HG02852 (cell line): ENCODE results near the gene PPIL1.

ENCODE experiments used
- ATAC-seq: cut with Tn5 transposase; IDR thresholded peaks from one replicate; pipeline ENCODE4 v1.9.1; 2021; ENCODE audit warnings: mild to moderate bottlenecking, moderate library complexity; ENCODE audit not compliant: unreplicated experiment

The PPIL1 gene

DNA sequence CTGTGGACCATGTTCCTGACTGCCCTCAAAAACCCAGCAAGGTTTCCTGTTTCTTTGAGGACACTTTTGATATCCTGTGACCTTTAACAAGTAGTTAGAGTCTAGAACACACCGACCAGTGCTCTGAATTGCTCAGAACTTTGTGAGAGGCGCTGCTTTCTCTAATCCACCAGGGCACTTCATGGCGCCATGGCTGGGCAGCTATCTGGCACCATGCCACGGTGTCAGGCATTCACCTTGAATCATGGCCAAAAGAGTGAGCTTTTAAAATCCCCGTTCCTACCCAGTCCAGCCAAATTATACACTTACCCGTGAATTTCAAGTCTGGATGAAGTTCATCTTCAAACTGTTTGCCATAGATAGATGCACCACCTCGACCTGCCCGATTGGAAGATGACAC is 18.3 kb downstream of the PPIL1 start:
- ATAC-seq = no peak

DNA sequence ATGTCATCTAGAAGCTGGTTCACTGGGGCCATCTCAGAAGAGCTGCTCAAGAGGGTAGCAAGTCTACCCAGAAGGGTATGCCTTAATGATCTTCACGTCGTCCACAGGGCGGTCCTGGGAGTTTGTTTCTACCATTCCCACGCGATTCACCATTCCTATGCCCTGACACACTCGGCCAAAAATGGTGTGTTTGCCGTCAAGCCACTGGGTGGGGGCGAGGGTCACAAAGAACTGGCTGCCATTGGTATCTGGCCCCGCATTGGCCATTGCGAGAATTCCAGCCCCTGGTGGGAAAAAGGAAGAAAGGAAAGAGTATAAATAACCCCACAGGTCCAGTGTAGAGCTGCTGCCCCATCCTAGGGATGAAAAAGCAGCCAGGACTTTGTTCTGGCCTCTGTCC is 18.9 kb downstream of the PPIL1 start:
- no peak for ATAC-seq

DNA sequence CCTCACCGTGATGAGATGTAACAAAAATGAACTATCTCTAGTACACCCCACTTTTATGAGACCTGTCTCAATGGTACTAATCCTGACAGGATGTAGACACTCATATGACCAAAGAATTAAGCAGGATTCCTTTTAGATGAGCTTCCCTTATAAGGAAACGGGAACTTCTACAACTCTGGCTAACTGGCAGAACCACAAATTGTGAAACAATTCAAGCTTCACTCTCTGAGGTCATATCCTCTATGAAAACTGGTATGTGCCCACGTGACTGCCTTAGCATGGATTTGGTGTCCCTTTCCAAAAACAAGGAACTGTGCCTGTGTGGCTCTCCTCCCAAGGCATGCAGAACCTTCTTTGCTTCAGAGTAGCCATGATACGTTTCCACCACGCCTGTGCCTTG is 21.3 kb downstream of the PPIL1 start:
- ATAC-seq = no peak

DNA sequence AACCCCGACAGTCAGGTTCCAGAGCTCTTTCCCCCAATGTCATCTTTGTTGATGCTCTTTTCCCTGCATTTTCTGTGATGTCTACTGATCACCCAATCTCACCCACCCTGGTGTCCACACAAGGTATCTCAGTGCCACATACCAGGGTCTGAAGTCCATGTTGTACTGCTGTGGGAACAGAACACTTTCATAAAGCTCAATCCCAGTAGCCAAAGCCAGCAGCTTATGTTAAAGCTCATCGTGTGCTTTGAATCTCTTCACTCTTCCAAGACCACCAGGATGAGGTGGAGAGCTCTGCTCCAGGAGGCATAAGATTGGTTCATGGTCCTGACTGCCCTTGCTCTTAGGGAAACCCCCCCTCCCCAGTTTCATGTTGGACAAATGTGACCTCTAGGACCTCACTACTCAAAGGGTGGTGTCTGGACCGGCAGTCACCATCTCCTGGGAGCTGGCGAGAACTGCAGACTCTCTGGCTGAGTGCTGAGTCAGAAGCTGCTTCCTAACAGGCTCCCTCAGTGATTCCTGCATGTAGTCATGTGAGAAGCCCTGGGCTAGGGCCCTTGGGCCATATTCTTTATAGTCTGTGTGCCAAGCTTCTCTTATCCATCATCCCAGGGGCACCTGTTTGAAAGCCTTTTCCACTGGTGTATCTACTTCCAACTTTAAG is 22.0 kb downstream of the PPIL1 start:
- no peak for ATAC-seq

DNA sequence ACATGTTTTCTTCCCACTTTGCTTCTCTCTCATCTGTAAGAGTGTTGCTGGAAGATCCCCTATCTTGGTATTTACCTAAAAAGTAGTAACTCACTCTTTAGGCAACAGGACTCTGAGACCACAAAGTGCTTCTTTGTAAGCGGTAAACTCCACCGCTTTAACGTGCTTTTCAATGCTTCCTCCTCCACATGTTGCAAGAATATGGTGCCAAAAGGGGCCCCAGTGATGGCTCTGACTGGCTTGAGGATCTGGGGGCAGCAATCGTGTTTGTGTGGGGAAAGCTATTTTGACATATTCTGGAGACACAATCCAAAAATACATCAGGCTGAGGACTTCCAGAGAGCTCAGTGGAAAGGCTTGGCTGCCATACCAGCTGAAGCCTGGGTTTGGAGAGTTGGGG is 23.0 kb downstream of the PPIL1 start:
- ATAC-seq = no peak

DNA sequence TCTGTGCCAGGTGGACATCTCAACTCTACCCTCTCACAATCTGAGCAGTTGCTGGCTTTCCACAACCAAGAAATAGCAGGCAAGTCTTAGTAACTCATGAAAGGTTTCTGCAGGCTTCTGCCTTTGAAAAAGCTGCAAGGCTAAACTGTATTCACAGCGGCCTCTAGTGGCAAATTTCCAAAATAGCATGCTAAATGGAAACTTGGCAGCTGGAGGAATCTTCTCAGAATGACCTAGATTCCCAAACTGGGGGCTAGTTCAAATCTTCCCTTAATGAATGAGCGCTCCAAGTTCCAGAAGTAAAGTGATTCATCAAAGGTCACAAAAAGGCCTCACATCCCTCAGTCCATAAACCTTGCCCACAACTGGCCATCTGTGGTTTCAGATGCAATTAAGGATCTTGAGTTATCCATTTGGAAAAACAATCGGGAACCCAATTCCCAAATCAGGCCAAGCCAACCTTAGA is 23.4 kb downstream of the PPIL1 start:
- ATAC-seq = no peak

DNA sequence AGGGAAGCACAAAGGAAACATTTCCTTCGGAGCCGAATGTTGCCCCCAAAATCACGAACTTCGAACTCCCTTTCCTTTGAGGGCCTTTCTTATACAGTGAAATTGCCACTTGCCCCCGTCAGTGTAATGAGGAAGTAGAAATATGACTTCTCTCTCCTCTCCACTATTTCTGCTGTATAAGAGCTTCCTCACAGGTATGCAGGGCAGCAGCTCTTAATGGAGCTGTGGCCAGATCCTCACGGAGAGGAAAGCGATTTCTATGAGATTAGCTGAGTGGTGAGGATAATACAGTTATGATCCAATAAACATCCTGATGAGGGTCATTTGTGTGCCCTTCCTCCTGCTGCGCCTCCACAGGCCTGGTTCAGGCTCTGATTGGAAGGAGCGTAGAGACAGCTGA is 24.6 kb downstream of the PPIL1 start:
- no peak for ATAC-seq

DNA sequence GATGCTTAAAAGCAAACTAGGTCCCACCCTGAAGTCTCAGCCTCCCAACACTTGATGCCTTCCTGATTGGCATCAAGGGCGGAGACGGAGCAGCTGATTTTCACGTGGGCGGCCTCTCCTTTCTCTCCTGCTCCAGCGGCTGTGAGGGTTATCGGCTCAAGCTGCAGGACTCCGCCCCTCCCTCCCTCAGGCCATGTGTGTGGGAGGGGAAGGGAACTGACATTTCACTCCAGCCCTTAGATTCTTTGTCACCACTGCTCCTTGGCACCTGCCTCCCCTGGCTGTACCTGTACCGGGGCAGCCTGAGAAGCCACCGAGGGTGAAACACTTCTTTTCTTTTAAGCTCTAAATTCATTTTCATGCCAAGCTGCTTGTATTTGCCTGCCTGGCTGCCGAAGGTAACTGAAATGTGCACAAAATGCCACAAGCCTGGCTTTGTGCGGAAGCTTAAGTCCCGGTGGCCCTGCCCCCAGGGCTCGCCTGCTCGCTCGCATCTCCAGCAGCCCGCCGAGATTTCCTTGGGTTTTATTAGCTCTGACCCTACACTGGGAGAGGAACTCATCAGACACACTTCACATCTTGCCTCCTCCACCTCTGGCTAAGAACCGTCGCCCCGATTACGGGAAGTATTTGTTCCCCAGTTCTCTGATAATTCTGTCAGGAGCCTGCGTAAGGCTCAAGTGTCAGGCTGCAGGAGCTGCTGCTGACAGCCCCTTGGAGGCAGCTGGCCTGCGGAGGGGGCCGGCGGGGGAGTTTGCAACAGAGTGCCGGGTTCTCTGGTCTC is 25.8 kb downstream of the PPIL1 start:
- no peak for ATAC-seq

DNA sequence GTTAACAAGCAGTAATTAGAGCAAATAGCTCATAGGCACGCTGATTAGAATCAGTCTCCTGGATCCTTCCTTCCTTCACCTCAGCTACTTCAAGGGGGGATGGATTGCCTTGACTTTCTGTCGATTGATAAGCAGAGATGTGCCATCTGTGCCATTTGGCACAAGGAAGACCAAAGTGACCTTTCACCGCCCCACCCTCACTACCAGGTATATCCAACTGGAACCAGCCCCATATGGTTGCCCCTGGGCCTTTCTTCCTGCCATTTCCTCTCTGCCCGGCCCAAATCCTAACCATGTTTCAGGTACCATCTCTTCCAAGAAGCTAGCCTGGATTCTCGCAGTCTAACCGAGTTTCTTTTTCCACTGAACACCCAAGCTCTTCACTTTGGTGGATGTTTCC is 26.6 kb downstream of the PPIL1 start:
- ATAC-seq = no peak

DNA sequence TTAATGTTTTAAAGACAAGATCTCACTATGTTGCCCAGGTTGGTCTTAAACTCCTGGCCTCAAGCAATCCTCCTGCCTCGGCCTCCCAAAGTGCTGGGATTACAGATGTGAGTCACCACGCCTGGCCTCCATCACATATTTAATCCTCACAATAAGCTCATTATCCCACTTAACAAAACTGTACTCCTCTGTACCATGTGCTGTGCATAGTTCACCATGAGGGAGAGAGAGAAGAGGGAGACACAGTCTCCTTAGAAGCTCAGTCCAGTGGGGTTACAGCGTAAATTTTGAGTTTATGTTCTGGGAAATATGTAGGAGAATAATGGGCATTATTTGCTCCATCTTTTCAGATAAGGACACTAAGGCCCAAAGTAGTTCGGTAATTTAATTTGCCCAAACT is 27.5 kb downstream of the PPIL1 start:
- ATAC-seq = no peak

DNA sequence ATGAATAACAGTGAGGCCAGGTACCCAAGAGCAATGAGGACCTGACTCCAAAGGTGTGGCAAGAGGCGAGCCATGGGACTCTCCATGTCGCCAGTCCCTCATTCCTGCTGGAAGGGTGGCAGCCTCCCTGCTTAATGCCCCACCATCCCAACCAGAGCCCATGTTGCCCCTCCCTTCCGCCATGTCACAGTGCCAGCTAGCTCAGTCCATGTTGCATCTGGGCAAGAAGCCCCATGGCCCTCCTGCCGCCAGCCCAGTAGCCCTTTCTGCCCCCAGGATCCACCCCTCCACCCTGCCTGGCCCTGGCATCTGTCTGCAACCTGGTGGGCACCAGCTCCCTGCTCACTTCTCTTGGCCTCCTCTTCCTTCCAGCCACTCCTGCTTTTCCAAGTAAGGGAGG is 29.4 kb downstream of the PPIL1 start:
- ATAC-seq = no peak

DNA sequence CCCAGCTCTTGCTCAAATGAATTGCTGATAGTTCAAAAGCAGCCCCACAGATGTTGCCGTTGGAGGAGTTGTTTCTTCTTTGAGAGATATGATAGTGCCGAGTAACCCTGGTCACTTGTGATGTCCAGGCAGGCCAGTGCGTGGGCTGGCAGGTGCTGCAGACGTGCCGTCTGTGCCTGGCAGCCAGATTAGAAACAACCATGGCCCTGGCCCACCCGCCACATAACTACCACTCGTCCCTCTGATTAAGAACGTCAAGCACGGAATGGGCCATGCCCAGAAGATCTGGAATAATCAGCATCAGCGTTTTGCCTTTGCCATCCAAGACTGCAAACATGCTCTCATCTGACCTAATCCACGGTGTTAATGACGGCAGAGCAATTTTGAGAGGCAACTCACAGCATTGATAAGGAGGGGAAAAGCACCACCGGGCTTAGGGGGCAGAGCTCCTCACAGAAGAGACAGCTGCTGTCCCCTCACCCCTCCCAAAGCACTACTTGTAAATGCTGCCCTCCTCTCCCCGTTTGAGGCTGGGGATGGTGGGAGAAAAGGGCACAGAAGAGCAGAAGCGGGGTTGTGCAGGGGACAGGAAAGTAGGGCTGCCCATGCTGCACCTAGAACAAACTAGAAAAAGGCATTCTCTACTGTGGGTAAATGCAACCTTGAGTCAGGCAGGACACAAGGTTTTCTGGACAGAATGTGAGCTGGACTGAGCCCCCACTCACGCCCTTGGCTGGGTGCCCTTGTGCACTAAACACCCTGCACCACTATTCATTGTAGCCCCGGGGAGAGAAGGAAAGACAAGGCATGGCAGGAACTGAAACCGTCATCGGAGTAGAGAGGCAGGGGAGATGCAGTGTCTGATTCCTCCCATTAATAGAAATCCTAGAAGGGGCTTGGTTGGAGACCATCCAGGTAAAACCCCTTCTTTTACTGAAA is 30.1 kb downstream of the PPIL1 start:
- ATAC-seq = no peak

DNA sequence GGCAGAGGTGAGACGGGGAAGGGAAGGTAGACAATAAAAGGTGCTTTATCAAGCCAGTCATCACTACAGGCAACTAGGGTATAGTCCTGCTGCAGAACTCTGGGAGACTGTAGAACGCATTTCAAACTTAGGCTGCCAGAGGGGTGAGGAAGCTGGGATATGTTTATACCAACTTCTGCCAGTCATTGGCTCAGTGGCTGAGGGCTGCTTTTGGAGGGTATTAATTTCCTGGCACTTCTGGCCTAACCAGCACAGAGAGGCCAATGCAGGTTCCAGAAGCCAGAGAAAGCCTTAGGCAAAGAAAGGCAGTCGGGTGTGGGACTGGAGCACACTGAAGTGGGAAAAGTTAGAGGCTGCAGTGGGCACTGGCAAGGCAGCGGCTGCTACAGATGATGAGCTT is 31.4 kb downstream of the PPIL1 start:
- ATAC-seq = no peak

DNA sequence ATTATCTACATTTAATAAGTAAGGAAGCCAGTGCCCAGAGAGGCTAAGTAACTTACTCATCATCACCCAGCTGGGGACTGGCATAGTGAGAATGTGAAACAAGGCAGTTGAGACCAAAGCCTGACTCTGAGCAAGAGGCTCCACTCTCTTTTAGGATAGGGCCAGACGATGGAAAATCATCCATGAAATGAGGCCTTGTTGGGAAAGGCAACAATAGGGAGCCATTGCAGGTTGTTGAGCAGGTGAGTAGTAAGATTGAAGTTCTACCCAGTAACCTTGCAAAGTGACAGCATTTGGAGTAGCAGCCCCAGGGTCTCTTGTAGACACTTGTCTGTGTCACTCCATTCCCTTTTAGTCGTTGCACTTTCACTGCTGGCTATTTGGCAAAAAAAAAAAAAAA is 32.8 kb downstream of the PPIL1 start:
- ATAC-seq = no peak

DNA sequence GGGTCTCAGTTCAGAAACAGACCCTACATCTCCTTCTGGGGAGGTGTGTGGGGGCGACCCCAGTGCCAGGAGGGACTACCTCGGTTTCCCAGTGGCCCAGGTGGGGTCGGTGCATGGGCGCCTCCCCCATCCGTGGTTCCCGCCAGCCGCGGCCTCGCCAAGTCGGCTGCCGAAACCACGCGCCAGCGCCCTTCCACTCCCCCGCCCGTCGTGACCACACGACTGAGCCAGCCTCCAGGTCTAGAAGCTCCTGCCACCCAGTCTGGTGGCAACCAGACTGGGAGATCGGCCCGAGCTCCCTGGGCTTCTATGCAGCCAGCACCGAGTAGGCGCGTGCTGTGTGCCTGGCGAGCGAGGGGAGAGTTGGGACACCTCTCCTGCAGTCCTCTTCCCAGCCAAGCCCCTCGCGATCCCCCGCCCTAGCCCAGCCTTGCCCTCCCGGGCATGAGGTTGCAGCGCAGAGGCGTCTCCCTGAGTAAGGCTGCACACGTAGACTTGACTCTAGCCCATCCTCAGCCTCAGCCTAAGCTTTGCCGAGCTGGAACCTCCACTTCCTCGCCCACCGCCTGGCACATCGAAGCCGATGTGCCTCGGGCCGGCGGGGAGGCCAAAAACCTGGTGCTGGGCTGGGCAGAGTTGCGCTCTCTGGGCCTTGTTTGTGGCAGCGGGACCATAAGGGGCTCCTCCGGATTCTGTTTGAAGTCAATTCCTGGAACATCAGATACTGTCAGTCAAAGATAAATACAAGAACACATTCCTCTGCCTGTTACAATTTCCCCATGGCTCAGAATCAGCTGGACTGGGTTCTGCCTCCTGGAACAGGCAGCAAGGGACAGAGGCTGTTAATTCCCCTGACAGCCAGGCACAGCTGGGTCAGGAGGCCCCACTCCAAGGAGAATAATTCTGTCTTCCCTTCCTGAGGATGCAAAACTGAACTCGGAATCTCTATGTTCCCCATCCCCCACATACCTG is 33.9 kb downstream of the PPIL1 start:
- no peak for ATAC-seq

DNA sequence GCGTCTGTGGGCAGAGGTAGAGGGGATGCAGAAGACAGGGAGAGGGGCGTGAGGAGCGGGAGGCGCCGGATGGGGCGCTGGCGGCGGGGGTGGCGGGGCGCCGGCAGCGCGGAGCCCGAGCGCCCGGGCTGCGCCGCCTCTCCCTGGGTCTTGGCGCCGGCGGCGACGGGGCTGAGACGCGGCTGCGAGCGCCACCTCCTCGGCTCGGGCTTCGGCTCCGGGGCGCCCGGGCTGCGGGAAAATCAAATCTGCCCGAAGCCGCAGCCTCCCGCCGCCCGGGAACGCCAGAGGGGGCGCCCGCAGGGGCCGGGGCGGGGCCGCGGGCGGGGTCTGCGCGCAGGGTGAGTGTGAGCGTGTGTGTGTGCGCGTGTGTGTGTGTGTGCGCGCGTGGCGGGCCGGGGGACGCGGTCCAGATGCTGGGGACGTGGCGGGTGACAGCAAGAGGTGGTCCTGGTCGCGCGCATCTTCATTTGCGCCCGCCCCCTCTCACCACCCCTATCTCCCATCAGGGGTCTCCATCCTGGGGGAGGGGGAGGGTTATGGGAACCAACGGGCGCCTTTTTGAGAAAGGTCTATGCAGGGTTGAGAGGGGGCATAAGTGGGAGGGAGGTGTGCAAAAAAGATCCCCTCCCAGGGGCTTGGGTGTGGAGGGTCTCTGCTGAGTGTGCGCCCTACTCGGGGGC is 34.7 kb downstream of the PPIL1 start:
- no peak for ATAC-seq

DNA sequence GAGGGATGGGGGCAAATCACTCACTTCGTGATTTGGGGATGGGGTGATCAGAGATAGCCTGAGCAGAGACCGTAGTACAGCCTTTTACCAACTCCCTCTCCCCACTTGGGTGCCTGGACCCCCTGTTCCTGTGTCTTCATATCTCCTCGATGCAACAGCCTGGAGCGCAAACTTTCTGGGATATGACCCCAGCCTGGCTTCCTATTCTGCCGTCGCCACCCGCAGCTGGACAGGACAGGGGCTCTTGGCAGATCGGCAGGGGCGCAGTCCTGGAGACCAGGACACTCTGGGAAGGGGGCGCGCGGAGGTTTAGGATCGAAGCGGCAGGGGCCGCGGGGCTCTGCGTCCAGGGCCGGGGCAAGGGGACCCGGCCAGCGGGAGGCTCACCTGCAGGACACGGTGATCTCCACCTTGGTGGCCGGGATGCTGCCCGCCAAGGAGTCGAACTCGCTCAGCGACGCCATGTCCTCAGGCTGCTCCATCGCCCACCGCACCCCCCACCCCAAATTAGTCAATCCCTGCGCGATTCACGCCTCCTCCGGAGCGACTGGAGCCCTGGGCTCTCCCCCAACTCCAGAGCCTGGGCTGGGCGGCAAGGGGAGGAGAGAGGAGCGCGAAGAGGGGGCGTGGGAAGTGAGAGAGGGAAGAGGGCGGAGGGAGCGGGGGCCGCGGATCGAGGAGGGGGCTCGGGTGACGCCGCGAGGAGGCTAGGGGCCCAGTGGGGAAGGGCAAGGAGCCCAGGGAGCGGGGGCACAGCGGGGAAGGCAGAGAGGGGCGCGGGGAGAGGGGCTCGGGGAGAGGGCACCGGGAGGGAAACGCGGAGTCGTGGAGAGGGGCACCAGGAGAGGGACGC is 35.5 kb downstream of the PPIL1 start, which contains the start of gene CPNE5:
Gene CPNE5 (minus strand): TSS at position 549 of the 853 bp plus-strand sequence. CDS start 67 bp downstream, at position 482.
- no peak for ATAC-seq

DNA sequence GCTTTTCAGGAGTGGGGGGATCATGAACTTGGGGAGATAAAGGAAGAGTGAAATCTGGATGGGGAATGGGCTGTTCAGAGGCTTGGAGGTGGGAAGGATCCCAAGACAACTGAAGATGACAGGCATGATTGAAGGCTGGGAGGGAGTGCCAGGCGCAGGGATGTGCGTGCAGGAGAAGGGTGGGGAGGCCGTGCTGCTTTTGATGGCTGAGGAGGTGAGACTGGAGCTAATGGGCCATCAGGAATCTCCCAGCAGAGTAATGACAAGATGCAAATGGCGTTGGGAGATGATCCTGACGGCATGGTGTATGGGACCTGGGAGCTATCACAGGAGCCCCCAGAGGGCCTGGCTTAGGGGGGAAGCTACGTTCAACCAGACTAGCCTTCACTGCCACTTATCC is 36.9 kb downstream of the PPIL1 start:
- no peak for ATAC-seq

DNA sequence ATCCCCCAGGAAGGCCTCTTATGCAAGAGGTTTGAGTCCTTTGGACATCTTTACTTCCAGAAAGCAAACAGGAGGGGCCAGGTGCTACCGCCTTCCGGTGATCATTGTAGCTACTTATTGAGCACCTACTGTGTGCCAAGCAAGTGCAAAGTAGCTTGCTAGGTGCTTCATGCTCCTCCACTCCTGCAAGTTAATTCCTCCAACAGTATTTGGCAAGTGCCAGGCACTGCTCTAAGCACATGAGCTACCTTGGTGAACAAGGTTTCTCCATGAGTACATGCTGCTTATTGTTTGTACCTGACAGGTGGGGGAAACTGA is 37.6 kb downstream of the PPIL1 start:
- ATAC-seq = no peak
